HEK293 (cell line): Measurements from ENCODE around the gene ZNF354B.
A peak's percentile ranks its signal among the peaks of the same experiment; 100 is the strongest.

Experiments used
- CTCF ChIA-PET: fragments of 350-600 bp; formaldehyde crosslinking; extraction: SDS; loops from one replicate; lab custom pipeline; 2021; ENCODE audit warnings: antibody characterized with exemption; lab: Yijun Ruan, JAX
- POLR2A ChIA-PET: fragments of 300-600 bp; formaldehyde crosslinking; extraction: SDS; loops from one replicate; lab custom pipeline; 2020; ENCODE audit warnings: antibody characterized with exemption, inconsistent platforms; lab: Yijun Ruan, JAX
- H3K27ac ChIP-seq: fragments of 200-500 bp; sonication (Bioruptor generic); 2 replicates; pipeline ENCODE4 v1.5.1; 2014; ENCODE audit warnings: low read depth, low read length, control low read depth, inconsistent platforms; ENCODE audit errors: extremely low read depth
- H3K36me3 ChIP-seq, 2 experiments: fragments of 200-500 bp in 1 of 2; sonication (Bioruptor generic) in 1 of 2; 1 replicate in 1 of 2; 2 replicates in 1 of 2; pipeline ENCODE4 v1.5.1; 2014 to 2017; ENCODE audit warnings: inconsistent platforms in 2 of 2, low read length in 2 of 2; ENCODE audit not compliant: control insufficient read depth in 2 of 2, insufficient read depth in 1 of 2
- H3K4me1 ChIP-seq: fragments of 200-500 bp; sonication (Bioruptor generic); 2 replicates; pipeline ENCODE4 v1.5.1; 2014; ENCODE audit warnings: mild to moderate bottlenecking, low read length, inconsistent platforms; ENCODE audit not compliant: control insufficient read depth, insufficient read depth
- H3K4me3 ChIP-seq: 2 replicates; pipeline ENCODE4 v1.5.1; 2011; ENCODE audit warnings: low read depth, mild to moderate bottlenecking, control low read depth, low read length, moderate library complexity
- H3K9me3 ChIP-seq: fragments of 200-500 bp; sonication (Bioruptor generic); 2 replicates; pipeline ENCODE4 v1.5.1; 2014; ENCODE audit warnings: low read depth, low read length, inconsistent platforms; ENCODE audit not compliant: control insufficient read depth, insufficient read depth
- GLI2 ChIP-seq: fragments of 450-650 bp; formaldehyde crosslinking; IDR thresholded peaks from 2 replicates; pipeline ENCODE4; 2017; ENCODE audit warnings: missing biosample characterization, missing genetic modification characterization, low read depth, borderline replicate concordance
- IKZF3 ChIP-seq: fragments of 450-650 bp; IDR thresholded peaks from 2 replicates; pipeline ENCODE4 v1.5.0; 2018; ENCODE audit warnings: missing biosample characterization, mild to moderate bottlenecking, missing genetic modification characterization, moderate library complexity
- SETDB1 ChIP-seq: IDR thresholded peaks from one replicate; pipeline ENCODE4 v1.6.1; 2017; ENCODE audit warnings: mild to moderate bottlenecking, low read length, moderate library complexity, mixed read lengths; ENCODE audit not compliant: insufficient read length
- TRIM28 ChIP-seq: IDR thresholded peaks from 2 replicates; pipeline ENCODE4 v1.6.1; 2011; ENCODE audit warnings: low read length, control low read depth, borderline replicate concordance
- ZNF140 ChIP-seq: fragments of 450-650 bp; formaldehyde crosslinking; IDR thresholded peaks from 2 replicates; pipeline ENCODE4 v1.5.1; 2016; ENCODE audit warnings: missing biosample characterization, missing genetic modification characterization
- ZNF223 ChIP-seq: fragments of 450-650 bp; formaldehyde crosslinking; IDR thresholded peaks from 2 replicates; pipeline ENCODE4 v1.5.1; 2016; ENCODE audit warnings: missing biosample characterization, missing genetic modification characterization
- ZNF274 ChIP-seq, 2 experiments: fragments of 200-500 bp in 1 of 2; fragments of 450-650 bp in 1 of 2; sonication (Bioruptor generic) in 1 of 2; formaldehyde crosslinking in 1 of 2; IDR thresholded peaks; 2 replicates each; pipeline versions ENCODE4 v1.5.1 to v1.6.1; 2014 to 2016; ENCODE audit warnings: borderline replicate concordance in 1 of 2, inconsistent platforms in 1 of 2, low read length in 1 of 2, missing biosample characterization in 1 of 2, missing genetic modification characterization in 1 of 2
- ZNF394 ChIP-seq: fragments of 450-650 bp; formaldehyde crosslinking; IDR thresholded peaks from 2 replicates; pipeline ENCODE4 v1.5.1; 2016; ENCODE audit warnings: missing biosample characterization, missing genetic modification characterization, mild to moderate bottlenecking, moderate library complexity, borderline replicate concordance
- ZNF514 ChIP-seq: fragments of 450-650 bp; formaldehyde crosslinking; IDR thresholded peaks from 2 replicates; pipeline ENCODE4 v1.5.1; 2016; ENCODE audit warnings: missing biosample characterization, missing genetic modification characterization
- ZNF544 ChIP-seq: fragments of 450-650 bp; formaldehyde crosslinking; IDR thresholded peaks from 2 replicates; pipeline ENCODE4 v1.5.0; 2017; ENCODE audit warnings: missing biosample characterization, missing genetic modification characterization
- TF ChIP-seq, protein P1 (sequence below): fragments of 450-650 bp; formaldehyde crosslinking; optimal IDR thresholded peaks from 2 replicates; pipeline ENCODE3; 2016; ENCODE audit warnings: missing biosample characterization, mild to moderate bottlenecking, missing genetic modification characterization
- TF ChIP-seq, protein P2 (sequence below): fragments of 450-650 bp; formaldehyde crosslinking; IDR thresholded peaks from 2 replicates; pipeline ENCODE4 v1.5.1; 2017; ENCODE audit warnings: missing biosample characterization, missing genetic modification characterization
- TF ChIP-seq, protein P3 (sequence below): fragments of 450-650 bp; formaldehyde crosslinking; IDR thresholded peaks from 2 replicates; pipeline ENCODE4 v1.5.1; 2016; ENCODE audit warnings: missing biosample characterization, missing genetic modification characterization
- TF ChIP-seq, protein P4 (sequence below): fragments of 450-650 bp; formaldehyde crosslinking; IDR thresholded peaks from 2 replicates; pipeline ENCODE4 v1.5.1; 2016; ENCODE audit warnings: missing biosample characterization, missing genetic modification characterization

ZNF354B gene

DNA sequence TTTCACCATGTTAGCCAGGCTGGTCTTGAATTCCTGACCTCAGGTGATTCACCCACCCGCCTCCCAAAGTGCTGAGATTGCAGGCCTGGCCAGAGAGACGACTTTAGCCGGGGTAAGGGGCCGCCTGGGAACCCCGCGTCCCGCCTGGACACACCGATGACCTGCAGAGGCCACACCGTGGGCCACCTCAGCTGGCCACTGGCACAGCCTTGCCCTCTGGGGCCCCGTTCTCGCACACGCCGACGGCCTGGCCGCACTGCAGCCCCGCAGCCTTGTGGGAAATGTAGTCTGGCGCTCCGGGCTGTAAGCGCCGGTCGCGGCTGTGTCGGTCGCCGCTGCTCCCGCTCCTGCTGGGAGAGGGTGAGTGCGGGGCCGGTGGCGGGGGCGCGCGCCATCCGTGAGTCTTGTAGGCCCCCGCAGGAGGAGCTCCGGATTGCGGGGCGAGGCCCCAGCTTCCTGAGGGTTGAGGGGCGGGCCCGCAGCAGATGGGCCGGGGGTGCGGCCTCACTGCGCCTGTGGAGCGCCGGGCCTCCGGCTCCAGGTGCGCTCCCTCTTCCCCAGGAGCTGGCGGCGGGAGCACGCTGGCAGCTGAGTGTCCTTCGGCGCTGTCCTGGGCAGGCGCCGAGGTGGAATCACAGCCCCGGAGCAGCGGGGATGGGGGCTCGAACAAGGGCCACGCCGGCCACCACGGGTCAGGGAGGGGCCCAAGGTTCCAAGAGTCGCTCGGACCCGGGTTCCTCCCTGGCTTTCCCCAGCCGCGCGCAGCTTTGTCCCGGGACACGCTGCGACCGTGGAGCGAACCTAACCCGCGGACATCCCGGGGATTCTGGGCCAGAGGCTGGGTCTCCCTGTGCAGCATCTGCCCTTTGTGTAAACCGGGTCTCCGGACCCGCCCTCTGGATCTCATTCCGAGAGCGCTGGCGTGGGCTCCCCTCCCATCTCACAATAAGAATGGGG lies 36.1 kb downstream of the ZNF354B start, which contains the start of gene ZFP2 (continued):
- TF ChIP-seq, protein P1, sequence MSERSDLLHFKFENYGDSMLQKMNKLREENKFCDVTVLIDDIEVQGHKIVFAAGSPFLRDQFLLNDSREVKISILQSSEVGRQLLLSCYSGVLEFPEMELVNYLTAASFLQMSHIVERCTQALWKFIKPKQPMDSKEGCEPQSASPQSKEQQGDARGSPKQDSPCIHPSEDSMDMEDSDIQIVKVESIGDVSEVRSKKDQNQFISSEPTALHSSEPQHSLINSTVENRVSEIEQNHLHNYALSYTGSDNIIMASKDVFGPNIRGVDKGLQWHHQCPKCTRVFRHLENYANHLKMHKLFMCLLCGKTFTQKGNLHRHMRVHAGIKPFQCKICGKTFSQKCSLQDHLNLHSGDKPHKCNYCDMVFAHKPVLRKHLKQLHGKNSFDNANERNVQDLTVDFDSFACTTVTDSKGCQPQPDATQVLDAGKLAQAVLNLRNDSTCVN (tag by site-specific recombination): peak; percentile 38
- no peak for TF ChIP-seq ZNF223 (tag by site-specific recombination)
- TF ChIP-seq ZNF544 (tag by site-specific recombination): no peak
- no peak for TF ChIP-seq GLI2 (tag by site-specific recombination)
- TF ChIP-seq, protein P2, sequence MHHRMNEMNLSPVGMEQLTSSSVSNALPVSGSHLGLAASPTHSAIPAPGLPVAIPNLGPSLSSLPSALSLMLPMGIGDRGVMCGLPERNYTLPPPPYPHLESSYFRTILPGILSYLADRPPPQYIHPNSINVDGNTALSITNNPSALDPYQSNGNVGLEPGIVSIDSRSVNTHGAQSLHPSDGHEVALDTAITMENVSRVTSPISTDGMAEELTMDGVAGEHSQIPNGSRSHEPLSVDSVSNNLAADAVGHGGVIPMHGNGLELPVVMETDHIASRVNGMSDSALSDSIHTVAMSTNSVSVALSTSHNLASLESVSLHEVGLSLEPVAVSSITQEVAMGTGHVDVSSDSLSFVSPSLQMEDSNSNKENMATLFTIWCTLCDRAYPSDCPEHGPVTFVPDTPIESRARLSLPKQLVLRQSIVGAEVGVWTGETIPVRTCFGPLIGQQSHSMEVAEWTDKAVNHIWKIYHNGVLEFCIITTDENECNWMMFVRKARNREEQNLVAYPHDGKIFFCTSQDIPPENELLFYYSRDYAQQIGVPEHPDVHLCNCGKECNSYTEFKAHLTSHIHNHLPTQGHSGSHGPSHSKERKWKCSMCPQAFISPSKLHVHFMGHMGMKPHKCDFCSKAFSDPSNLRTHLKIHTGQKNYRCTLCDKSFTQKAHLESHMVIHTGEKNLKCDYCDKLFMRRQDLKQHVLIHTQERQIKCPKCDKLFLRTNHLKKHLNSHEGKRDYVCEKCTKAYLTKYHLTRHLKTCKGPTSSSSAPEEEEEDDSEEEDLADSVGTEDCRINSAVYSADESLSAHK: no peak
- no peak for TF ChIP-seq ZNF514 (tag by site-specific recombination)

DNA sequence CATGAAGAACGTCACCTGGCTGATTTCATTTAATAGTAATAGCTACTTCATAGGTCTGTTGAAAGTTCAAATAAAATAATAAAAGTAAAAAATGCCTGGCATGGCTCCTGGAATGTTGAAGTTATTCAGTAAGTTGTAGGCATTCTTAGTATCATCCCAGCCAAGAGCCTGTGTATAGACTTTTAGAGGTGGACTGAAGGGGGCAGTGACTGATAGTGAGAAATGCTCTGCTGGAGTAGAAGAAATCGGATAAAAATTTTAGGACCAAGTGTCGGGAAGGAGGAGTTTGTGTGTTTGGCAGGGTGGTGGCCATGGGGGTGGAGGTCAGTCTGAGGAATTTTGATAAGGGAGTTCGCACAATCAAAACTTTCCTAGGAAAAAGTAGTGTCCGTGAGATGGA lies 39.5 kb downstream of the ZNF354B start:
- ChIA-PET CTCF (no interaction called here), POLR2A (no interaction called here)
- no peak overlapping the region for H3K27ac ChIP-seq
- H3K4me1 ChIP-seq: no peaks in the 10 kb centered on the region
- no peaks in the 10 kb centered on the region for H3K9me3 ChIP-seq
- no peak overlapping the region for H3K4me3 ChIP-seq
- TF ChIP-seq ZNF394 (tag by site-specific recombination) (no peak), ZNF140 (no peak), ZNF223 (tag by site-specific recombination) (no peak)
- TF ChIP-seq, protein P3, sequence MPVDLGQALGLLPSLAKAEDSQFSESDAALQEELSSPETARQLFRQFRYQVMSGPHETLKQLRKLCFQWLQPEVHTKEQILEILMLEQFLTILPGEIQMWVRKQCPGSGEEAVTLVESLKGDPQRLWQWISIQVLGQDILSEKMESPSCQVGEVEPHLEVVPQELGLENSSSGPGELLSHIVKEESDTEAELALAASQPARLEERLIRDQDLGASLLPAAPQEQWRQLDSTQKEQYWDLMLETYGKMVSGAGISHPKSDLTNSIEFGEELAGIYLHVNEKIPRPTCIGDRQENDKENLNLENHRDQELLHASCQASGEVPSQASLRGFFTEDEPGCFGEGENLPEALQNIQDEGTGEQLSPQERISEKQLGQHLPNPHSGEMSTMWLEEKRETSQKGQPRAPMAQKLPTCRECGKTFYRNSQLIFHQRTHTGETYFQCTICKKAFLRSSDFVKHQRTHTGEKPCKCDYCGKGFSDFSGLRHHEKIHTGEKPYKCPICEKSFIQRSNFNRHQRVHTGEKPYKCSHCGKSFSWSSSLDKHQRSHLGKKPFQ (tag by site-specific recombination): no peak
- TF ChIP-seq, all 188 proteins: peak for 0
- H3K36me3 ChIP-seq: no peaks in the 10 kb centered on the region

DNA sequence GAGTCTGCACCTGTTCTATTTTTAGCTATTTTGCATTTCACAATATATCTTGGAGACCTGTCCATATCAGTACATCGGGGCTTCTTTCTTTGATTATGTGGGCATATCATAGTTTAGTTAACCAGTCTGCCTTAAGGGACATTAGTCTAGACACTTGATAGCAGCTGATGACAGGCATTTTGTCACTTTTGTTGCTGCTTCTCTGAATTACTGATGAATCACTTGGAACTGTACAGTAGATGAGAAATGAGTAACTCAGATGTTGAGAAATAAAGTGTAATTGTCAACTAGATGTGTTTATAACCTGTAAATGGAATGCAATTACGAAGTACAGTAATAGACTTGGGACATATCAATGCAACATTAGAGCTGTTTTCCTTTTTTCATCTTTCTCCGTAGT lies 43.1 kb downstream of the ZNF354B start:
- POLR2A ChIA-PET: no interaction called here
- TF ChIP-seq IKZF3 (tag by site-specific recombination): no peak
- Histone ChIP-seq H3K4me1 (no peaks in the 10 kb centered on the region), H3K36me3 (peaks cover 0 to 5% of the 10 kb centered on the region in 2 experiments; a peak in 1 of 3 replicates), H3K9me3 (no peaks in the 10 kb centered on the region), H3K4me3 (no peak overlapping the region), H3K27ac (no peak overlapping the region)
- CTCF ChIA-PET: no interaction called here

DNA sequence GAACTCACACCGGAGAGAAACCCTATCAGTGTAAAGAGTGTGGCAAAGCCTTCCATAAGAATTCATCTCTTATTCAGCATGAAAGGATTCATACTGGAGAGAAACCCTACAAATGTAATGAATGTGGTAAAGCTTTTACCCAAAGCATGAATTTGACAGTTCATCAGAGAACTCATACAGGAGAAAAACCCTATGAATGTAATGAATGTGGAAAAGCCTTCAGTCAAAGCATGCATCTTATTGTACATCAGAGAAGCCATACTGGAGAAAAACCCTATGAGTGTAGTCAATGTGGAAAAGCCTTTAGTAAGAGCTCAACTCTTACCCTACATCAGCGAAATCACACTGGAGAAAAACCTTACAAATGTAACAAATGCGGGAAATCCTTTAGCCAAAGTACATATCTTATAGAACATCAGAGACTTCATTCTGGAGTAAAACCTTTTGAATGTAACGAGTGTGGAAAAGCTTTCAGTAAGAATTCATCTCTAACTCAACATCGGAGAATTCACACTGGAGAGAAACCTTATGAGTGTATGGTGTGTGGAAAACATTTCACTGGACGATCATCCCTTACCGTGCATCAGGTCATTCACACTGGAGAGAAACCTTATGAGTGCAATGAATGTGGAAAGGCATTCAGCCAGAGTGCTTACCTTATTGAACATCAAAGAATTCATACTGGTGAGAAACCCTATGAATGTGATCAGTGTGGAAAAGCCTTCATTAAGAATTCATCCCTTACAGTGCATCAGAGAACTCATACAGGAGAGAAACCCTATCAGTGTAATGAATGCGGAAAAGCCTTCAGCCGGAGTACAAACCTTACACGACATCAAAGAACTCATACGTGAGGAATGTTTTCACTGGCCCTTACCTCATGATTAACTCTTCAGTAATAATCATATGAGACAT lies 72.3 kb downstream of the ZNF354B start:
- Histone ChIP-seq H3K9me3 (peaks cover 3% of the 10 kb centered on the region), H3K4me1 (no peaks in the 10 kb centered on the region)
- TF ChIP-seq, protein P4, sequence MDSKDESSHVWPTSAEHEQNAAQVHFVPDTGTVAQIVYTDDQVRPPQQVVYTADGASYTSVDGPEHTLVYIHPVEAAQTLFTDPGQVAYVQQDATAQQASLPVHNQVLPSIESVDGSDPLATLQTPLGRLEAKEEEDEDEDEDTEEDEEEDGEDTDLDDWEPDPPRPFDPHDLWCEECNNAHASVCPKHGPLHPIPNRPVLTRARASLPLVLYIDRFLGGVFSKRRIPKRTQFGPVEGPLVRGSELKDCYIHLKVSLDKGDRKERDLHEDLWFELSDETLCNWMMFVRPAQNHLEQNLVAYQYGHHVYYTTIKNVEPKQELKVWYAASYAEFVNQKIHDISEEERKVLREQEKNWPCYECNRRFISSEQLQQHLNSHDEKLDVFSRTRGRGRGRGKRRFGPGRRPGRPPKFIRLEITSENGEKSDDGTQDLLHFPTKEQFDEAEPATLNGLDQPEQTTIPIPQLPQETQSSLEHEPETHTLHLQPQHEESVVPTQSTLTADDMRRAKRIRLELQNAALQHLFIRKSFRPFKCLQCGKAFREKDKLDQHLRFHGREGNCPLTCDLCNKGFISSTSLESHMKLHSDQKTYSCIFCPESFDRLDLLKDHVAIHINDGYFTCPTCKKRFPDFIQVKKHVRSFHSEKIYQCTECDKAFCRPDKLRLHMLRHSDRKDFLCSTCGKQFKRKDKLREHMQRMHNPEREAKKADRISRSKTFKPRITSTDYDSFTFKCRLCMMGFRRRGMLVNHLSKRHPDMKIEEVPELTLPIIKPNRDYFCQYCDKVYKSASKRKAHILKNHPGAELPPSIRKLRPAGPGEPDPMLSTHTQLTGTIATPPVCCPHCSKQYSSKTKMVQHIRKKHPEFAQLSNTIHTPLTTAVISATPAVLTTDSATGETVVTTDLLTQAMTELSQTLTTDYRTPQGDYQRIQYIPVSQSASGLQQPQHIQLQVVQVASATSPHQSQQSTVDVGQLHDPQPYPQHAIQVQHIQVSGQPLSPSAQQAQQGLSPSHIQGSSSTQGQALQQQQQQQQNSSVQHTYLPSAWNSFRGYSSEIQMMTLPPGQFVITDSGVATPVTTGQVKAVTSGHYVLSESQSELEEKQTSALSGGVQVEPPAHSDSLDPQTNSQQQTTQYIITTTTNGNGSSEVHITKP (tag by site-specific recombination): no peak
- TF ChIP-seq TRIM28 (peak; percentile 70; the same call in 1 of the 2 replicates), ZNF274 (IDR thresholded peaks at IDR 0.05; ENCODE audit: low read length) (peak; percentile 82), ZNF274 (tag by site-specific recombination; IDR thresholded peaks at IDR 0.05; ENCODE audit: borderline replicate concordance) (peak; percentile 94), SETDB1 (peak; percentile 97)
- TF ChIP-seq, all 188 proteins: peak for 3
- ChIA-PET CTCF (no interaction called here), POLR2A (no interaction called here)
- Histone ChIP-seq H3K27ac (no peak overlapping the region), H3K36me3 (no peaks in the 10 kb centered on the region), H3K4me3 (no peak overlapping the region)
